CD14-positive monocyte (primary cell): Measurements from ENCODE around the gene ZMYND15. TPM values are rescaled to one million over a fixed set of nuclear protein-coding genes. Genes with fewer than 3 reads are reported as not detected.
"Not testable (repeated sequence)": the region's sequence is repeated elsewhere in the genome, so short reads cannot be mapped to it uniquely, and the experiment has no call there.

ENCODE experiments used
- DNase-seq, 3 donors: peaks; one replicate each; pipeline ENCODE4 v3.0.0-alpha.2; 2011 to 2022
- H2AFZ ChIP-seq: 2 replicates; pipeline ENCODE4 v1.6.0; 2012; ENCODE audit warnings: mild to moderate bottlenecking, low read depth, low read length, inconsistent platforms; ENCODE audit not compliant: insufficient read depth, poor library complexity, severe bottlenecking
- H3K27ac ChIP-seq, 2 donors: 1 replicate in 1 of 2; 2 replicates in 1 of 2; pipeline ENCODE4 v1.5.1; 2012 to 2013; ENCODE audit warnings: low read length in 2 of 2, control low read depth in 1 of 2, inconsistent platforms in 1 of 2, low read depth in 1 of 2, mild to moderate bottlenecking in 1 of 2
- H3K27me3 ChIP-seq, 2 donors: one replicate each; pipeline versions ENCODE4 v1.6.0 to v1.6.1; 2011 to 2013; ENCODE audit warnings: low read length in 2 of 2; ENCODE audit not compliant: control insufficient read depth in 2 of 2, insufficient read depth in 2 of 2
- H3K36me3 ChIP-seq, 2 donors: replicated peaks in 1 of 2; 1 replicate in 1 of 2; 2 replicates in 1 of 2; pipeline versions ENCODE4 v1.5.1 to v1.6.1; 2012 to 2013; ENCODE audit warnings: low read length in 2 of 2, control low read depth in 1 of 2, inconsistent platforms in 1 of 2, mild to moderate bottlenecking in 1 of 2; ENCODE audit not compliant: insufficient read depth in 2 of 2, control insufficient read depth in 1 of 2
- H3K4me1 ChIP-seq, 2 donors: 1 replicate in 1 of 2; 2 replicates in 1 of 2; pipeline versions ENCODE4 v1.5.1 to v1.6.1; 2012 to 2013; ENCODE audit warnings: low read length in 2 of 2, control low read depth in 1 of 2, inconsistent platforms in 1 of 2, mild to moderate bottlenecking in 1 of 2, moderate library complexity in 1 of 2; ENCODE audit not compliant: insufficient read depth in 2 of 2, control insufficient read depth in 1 of 2
- H3K4me2 ChIP-seq: replicated peaks from 2 replicates; pipeline ENCODE3; 2012; ENCODE audit warnings: low read length, moderate library complexity, mild to moderate bottlenecking; ENCODE audit not compliant: poor library complexity, severe bottlenecking; ENCODE audit errors: extremely low read depth
- H3K4me3 ChIP-seq, 3 experiments: fragments of 200-600 bp in 1 of 3; sonication (generic) in 1 of 3; replicated peaks in 1 of 3; 1 replicate in 2 of 3; 2 replicates in 1 of 3; pipeline ENCODE4 v1.5.1; 2011 to 2013; ENCODE audit warnings: low read length in 3 of 3, mild to moderate bottlenecking in 3 of 3, control low read depth in 2 of 3, low read depth in 2 of 3, inconsistent platforms in 1 of 3, moderate library complexity in 1 of 3
- H3K79me2 ChIP-seq: 2 replicates; pipeline ENCODE4 v1.6.0; 2012; ENCODE audit warnings: mild to moderate bottlenecking, control low read depth, inconsistent platforms, low read length, moderate library complexity; ENCODE audit not compliant: insufficient read depth
- H3K9ac ChIP-seq: 2 replicates; pipeline ENCODE4 v1.6.0; 2017; ENCODE audit warnings: low read length, mild to moderate bottlenecking; ENCODE audit not compliant: insufficient read depth, poor library complexity, severe bottlenecking
- H3K9me3 ChIP-seq, 2 donors: replicated peaks in 1 of 2; 1 replicate in 1 of 2; 2 replicates in 1 of 2; pipeline versions ENCODE4 v1.5.1 to v1.6.1; 2012 to 2013; ENCODE audit warnings: low read length in 2 of 2, control low read depth in 1 of 2; ENCODE audit not compliant: control insufficient read depth in 1 of 2, insufficient read depth in 1 of 2
- H4K20me1 ChIP-seq: 2 replicates; pipeline ENCODE4 v1.6.0; 2012; ENCODE audit warnings: mild to moderate bottlenecking, low read length, control low read depth, moderate library complexity; ENCODE audit not compliant: insufficient read depth
- H3K27ac Mint-ChIP-seq, 7 donors: one replicate each; pipeline ENCODE4 v1.8.0; 2020; ENCODE audit warnings: mild to moderate bottlenecking in 7 of 7, mixed read lengths in 7 of 7, moderate library complexity in 6 of 7, inconsistent platforms in 2 of 7
- H3K27me3 Mint-ChIP-seq, 3 donors: one replicate each; pipeline ENCODE4 v1.8.0; 2021 to 2022; ENCODE audit warnings: low read depth in 3 of 3, mild to moderate bottlenecking in 3 of 3, mixed read lengths in 3 of 3, moderate library complexity in 3 of 3, inconsistent platforms in 1 of 3
- H3K36me3 Mint-ChIP-seq, 2 donors: one replicate each; pipeline ENCODE4 v1.8.0; 2020; ENCODE audit warnings: mixed read lengths in 2 of 2, inconsistent platforms in 1 of 2, mild to moderate bottlenecking in 1 of 2
- H3K4me1 Mint-ChIP-seq: one replicate; pipeline ENCODE4 v1.8.0; 2020; ENCODE audit warnings: mild to moderate bottlenecking, mixed read lengths
- H3K4me3 Mint-ChIP-seq, 2 donors: one replicate each; pipeline ENCODE4 v1.8.0; 2020; ENCODE audit warnings: mild to moderate bottlenecking in 2 of 2, mixed read lengths in 2 of 2, moderate library complexity in 1 of 2
- H3K9me3 Mint-ChIP-seq, 7 donors: one replicate each; pipeline ENCODE4 v1.8.0; 2020 to 2022; ENCODE audit warnings: mixed read lengths in 7 of 7, mild to moderate bottlenecking in 6 of 7, moderate library complexity in 6 of 7, inconsistent platforms in 2 of 7
- WGBS: methylation state at CpG from one replicate; pipeline ENCODE4 v1.1.5; 2013; ENCODE audit warnings: missing lambda C conversion rate; ENCODE audit not compliant: insufficient coverage; 5-methylcytosine and 5-hydroxymethylcytosine counted together
- intact Hi-C, 2 donors: fragments of 100-400 bp; cut with micrococcal nuclease; formaldehyde crosslinking; loops; one replicate each; pipeline versions ENCODE4 v1.15.0 to v1.15.1; 2023
- polyA minus RNA-seq: library from RNA; depleted of rRNA, polyadenylated mRNA; stranded (reverse); fragments of >200 nt; gene quantifications from 2 replicates; pipeline ENCODE4 v1.2.3, GENCODE V29; 2012
- polyA plus RNA-seq, 3 donors: library from polyadenylated mRNA; depleted of rRNA in 1 of 3; unstranded in 2 of 3; stranded (reverse) in 1 of 3; fragments of 300-500 nt in 2 of 3; fragments of >200 nt in 1 of 3; fragmentation: Illumina TruSeq in 2 of 3; gene quantifications; 1 replicate in 2 of 3; 2 replicates in 1 of 3; pipeline ENCODE4 v1.2.3, GENCODE V29; 2012 to 2021
- total RNA-seq, 12 experiments: library from RNA in 1 of 12; stranded (reverse) in 1 of 12; fragments of 120-200 nt in 1 of 12; gene quantifications; one replicate each; pipeline ENCODE4 v1.2.4 and lab custom pipeline; 2013 to 2026; ENCODE audit warnings: mixed read lengths in 6 of 12, inconsistent platforms in 1 of 12
- TF ChIP-seq, protein P1 (sequence below): fragments of 200-600 bp; IDR thresholded peaks from one replicate; pipeline ENCODE4 v1.8.0; 2022; ENCODE audit warnings: antibody characterized with exemption, mild to moderate bottlenecking

ZMYND15 gene, protein sequence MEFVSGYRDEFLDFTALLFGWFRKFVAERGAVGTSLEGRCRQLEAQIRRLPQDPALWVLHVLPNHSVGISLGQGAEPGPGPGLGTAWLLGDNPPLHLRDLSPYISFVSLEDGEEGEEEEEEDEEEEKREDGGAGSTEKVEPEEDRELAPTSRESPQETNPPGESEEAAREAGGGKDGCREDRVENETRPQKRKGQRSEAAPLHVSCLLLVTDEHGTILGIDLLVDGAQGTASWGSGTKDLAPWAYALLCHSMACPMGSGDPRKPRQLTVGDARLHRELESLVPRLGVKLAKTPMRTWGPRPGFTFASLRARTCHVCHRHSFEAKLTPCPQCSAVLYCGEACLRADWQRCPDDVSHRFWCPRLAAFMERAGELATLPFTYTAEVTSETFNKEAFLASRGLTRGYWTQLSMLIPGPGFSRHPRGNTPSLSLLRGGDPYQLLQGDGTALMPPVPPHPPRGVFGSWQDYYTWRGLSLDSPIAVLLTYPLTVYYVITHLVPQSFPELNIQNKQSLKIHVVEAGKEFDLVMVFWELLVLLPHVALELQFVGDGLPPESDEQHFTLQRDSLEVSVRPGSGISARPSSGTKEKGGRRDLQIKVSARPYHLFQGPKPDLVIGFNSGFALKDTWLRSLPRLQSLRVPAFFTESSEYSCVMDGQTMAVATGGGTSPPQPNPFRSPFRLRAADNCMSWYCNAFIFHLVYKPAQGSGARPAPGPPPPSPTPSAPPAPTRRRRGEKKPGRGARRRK
- 5.1 TPM for total RNA-seq (2013)
- polyA plus RNA-seq, result 10 to 100 TPM in 1 of 3 donors, 1 to 10 TPM in 1, under 1 TPM in 1; 0.97 to 13.6 (median 1.2) TPM
- 4.2 and 5.0 TPM in 2 replicates for polyA minus RNA-seq
- 0.81 to 11.8 (median 4.2) reads per million in 11 experiments for total RNA-seq (lab: John Stamatoyannopoulos, UW)

DNA sequence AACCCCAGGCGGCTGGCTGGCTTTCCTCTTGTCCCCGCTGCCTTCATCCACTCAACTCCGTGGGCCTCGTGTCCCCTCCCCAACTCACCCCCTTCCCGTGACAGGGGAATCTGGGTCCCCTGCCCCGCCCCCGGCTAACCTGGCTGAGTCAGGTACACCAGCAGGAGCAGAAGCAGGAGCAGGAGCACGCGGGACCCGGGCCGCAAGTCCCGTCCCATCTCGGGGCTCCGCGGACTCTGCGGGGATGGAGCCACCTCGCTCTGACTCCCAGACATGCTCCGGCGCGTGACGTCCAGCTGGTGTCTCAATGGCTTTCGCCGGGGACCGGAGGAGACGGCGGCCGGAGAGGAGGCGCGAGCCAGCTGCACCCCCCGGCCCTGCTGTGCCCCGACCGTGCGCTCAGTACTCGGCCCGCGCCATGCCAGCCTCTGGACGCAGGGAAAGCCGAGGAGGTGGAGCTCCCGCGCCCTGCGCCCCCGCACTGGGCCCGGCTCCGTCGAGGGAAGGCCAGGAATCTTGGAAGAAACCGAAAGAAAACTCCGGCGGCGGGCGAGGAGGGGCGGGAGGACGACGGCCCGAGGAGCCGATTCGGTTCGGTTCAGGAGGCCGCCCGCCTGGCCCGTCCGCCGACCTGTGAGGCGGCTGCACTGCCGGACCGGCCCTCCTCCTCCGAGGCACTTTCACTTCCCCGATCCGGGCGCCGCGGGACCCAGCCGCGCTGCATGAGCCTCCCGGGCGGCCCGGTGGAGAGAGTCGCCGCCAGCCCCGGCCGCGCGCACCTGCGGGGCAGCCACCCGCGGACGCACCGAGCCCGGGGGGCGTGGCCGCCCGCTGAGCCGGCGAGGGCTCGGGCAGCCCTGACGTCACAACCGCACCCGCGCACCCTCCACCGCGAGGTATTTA lies at the start of gene ZMYND15, which contains the start of gene CXCL16:
Gene ZMYND15 (plus strand): TSS at position 712 of the 903 bp plus-strand sequence. CDS start 716 bp downstream, outside the sequence.
Gene CXCL16 (minus strand): TSS at position 807 of the 903 bp plus-strand sequence. CDS start 589 bp downstream, at position 218.
- no peaks in the 10 kb centered on the region for H4K20me1 ChIP-seq
- Mint-ChIP-seq H3K4me3 (peak within 1 kb of the TSS; percentile 95 to 99), H3K4me1 (peaks cover 47% of the 10 kb centered on the region), H3K27ac (peak within 1 kb of the TSS; percentile 68 to 96 (median 89)), H3K9me3 (peaks cover 0 to 18% (median 8%) of the 10 kb centered on the region in 7 donors), H3K27me3 (peaks cover 41 to 60% (median 50%) of the 10 kb centered on the region in 3 donors), H3K36me3 (peaks cover 42 to 43% of the 10 kb centered on the region in 2 donors)
- peaks cover 3 to 52% of the 10 kb centered on the region in 2 donors for H3K27me3 ChIP-seq
- intact Hi-C loops, result loop anchor here (2.0 to 5.0 kb wide), 2 partner anchors 38 to 51 kb away; no protein-coding TSS in a partner anchor
- peaks cover 0 to 8% of the 10 kb centered on the region in 2 donors for H3K36me3 ChIP-seq
- peak; percentile 70 to 76 (median 70) for DNase-seq
- H3K4me2 ChIP-seq, result peak within 1 kb of the TSS; percentile 71
- peak within 1 kb of the TSS; percentile 46 to 78 (median 76) for H3K4me3 ChIP-seq
- TF ChIP-seq, protein P1, sequence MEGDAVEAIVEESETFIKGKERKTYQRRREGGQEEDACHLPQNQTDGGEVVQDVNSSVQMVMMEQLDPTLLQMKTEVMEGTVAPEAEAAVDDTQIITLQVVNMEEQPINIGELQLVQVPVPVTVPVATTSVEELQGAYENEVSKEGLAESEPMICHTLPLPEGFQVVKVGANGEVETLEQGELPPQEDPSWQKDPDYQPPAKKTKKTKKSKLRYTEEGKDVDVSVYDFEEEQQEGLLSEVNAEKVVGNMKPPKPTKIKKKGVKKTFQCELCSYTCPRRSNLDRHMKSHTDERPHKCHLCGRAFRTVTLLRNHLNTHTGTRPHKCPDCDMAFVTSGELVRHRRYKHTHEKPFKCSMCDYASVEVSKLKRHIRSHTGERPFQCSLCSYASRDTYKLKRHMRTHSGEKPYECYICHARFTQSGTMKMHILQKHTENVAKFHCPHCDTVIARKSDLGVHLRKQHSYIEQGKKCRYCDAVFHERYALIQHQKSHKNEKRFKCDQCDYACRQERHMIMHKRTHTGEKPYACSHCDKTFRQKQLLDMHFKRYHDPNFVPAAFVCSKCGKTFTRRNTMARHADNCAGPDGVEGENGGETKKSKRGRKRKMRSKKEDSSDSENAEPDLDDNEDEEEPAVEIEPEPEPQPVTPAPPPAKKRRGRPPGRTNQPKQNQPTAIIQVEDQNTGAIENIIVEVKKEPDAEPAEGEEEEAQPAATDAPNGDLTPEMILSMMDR, result no peak
- no peaks in the 10 kb centered on the region for H3K9me3 ChIP-seq
- peaks cover 46 to 56% of the 10 kb centered on the region in 2 donors for H3K4me1 ChIP-seq
- under 1% methylated on average over 100 of the region's 100 CpGs for WGBS
- no peak within 1 kb of the TSS for H2AFZ ChIP-seq
- H3K79me2 ChIP-seq, result no peaks in the 10 kb centered on the region
- peak within 1 kb of the TSS; percentile 80 for H3K9ac ChIP-seq
- H3K27ac ChIP-seq, result peak within 1 kb of the TSS; percentile 57 to 79

DNA sequence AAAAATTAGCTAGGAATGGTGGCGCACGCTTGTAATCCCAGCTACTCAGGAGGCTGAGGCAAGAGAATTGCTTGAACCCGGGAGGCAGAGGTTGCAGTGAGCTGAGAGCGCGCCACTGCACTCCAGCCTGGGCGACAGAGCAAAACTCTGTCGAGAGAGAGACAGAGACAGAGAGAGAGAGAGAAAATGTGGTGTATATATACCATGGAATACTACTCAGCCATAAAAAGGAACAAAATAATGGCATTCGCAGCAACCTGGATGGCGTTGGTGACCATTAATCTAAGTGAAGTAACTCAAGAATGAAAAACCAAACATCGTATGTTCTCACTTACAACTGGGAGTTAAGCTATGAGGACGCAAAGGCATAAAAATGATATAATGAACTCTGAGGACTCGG lies 49.8 kb upstream of the ZMYND15 start:
- peak overlapping the region in 1 of 7 donors; percentile 52 for H3K27ac Mint-ChIP-seq
- WGBS, result no CpG with 5 or more reads among the region's 12 CpGs

More for the DNA sequence above, 49.8 kb upstream of the ZMYND15 start:
- DNase-seq, H4K20me1 ChIP-seq, H3K4me3 Mint-ChIP-seq, H3K4me1 ChIP-seq, H3K9ac ChIP-seq, intact Hi-C loops, H3K27ac ChIP-seq, H3K27me3 Mint-ChIP-seq, H3K27me3 ChIP-seq, H3K4me1 Mint-ChIP-seq, H3K9me3 Mint-ChIP-seq, H2AFZ ChIP-seq, H3K4me3 ChIP-seq, H3K9me3 ChIP-seq, H3K4me2 ChIP-seq: not testable (repeated sequence)
- H3K36me3 Mint-ChIP-seq, result peaks cover 41 to 70% of the 10 kb centered on the region in 2 donors
- Histone ChIP-seq H3K36me3 (peaks cover 14 to 55% of the 10 kb centered on the region in 2 donors), H3K79me2 (peaks cover 29% of the 10 kb centered on the region)
